HepG2 (cell line): ENCODE results near the gene TRABD. TPM values are rescaled to one million over a fixed set of nuclear protein-coding genes. Genes with fewer than 3 reads are reported as not detected.
A peak's percentile ranks its signal among the peaks of the same experiment; 100 is the strongest.

Experiments
- HNF4A ChIP-seq: sonication (generic); formaldehyde crosslinking; IDR thresholded peaks from 2 replicates; pipeline ENCODE4 v1.4.0; 2020; ENCODE audit warnings: missing genetic modification reagents
- HNRNPL ChIP-seq: fragments of 200-400 bp; formaldehyde crosslinking; IDR thresholded peaks from 2 replicates; pipeline ENCODE4 v1.6.1; 2017; ENCODE audit warnings: mild to moderate bottlenecking, low read depth, low read length
- KAT8 ChIP-seq: IDR thresholded peaks from 2 replicates; pipeline ENCODE4 v1.6.1; 2016; ENCODE audit warnings: missing genetic modification reagents, missing compliant biosample characterization
- TGIF2 ChIP-seq: IDR thresholded peaks from 2 replicates; pipeline ENCODE4 v1.6.1; 2016; ENCODE audit warnings: control low read depth, missing compliant biosample characterization
- YEATS2 ChIP-seq: sonication (generic); formaldehyde crosslinking; IDR thresholded peaks from 2 replicates; pipeline ENCODE4 v1.4.0; 2020; ENCODE audit warnings: missing genetic modification reagents, borderline replicate concordance
- ZNF136 ChIP-seq: sonication (generic); formaldehyde crosslinking; IDR thresholded peaks from 2 replicates; pipeline ENCODE4 v1.8.1; 2022; ENCODE audit warnings: low read depth, mild to moderate bottlenecking, moderate library complexity, missing genetic modification reagents
- ZNF225 ChIP-seq: sonication (generic); formaldehyde crosslinking; IDR thresholded peaks from 2 replicates; pipeline ENCODE4 v1.4.0; 2020; ENCODE audit warnings: mild to moderate bottlenecking, missing genetic modification reagents
- polyA plus RNA-seq, 8 experiments: library from polyadenylated mRNA; depleted of rRNA in 3 of 8; stranded (reverse) in 7 of 8; unstranded in 1 of 8; fragments of >200 nt; fragmentation: Illumina TruSeq in 4 of 8; extraction: Trizol in 4 of 8; gene quantifications; 2 replicates each; pipeline versions ENCODE4 v1.2.1 to v1.2.3, GENCODE V29; 2011 to 2016; ENCODE audit warnings: low read depth in 4 of 8, missing spikeins in 1 of 8, mixed read lengths in 1 of 8; ENCODE audit not compliant: insufficient read depth in 1 of 8
- total RNA-seq, 5 experiments: library from RNA; depleted of rRNA; stranded (reverse); fragments of >200 nt; fragmentation: Illumina TruSeq; extraction: Trizol; gene quantifications; 2 replicates each; pipeline ENCODE4 v1.2.3, GENCODE V29; 2016; ENCODE audit warnings: low read depth in 1 of 5
- TF ChIP-seq, protein P1 (sequence below): sonication (generic); formaldehyde crosslinking; IDR thresholded peaks from 2 replicates; pipeline ENCODE4 v1.4.0; 2020; ENCODE audit warnings: mild to moderate bottlenecking, missing genetic modification reagents, borderline replicate concordance
- TF ChIP-seq, protein P2 (sequence below): sonication (generic); formaldehyde crosslinking; IDR thresholded peaks from 2 replicates; pipeline ENCODE4 v1.8.0; 2022; ENCODE audit warnings: mild to moderate bottlenecking, missing genetic modification reagents, moderate library complexity
- TF ChIP-seq, protein P3 (sequence below): IDR thresholded peaks from 2 replicates; pipeline ENCODE4 v1.6.1; 2012; ENCODE audit warnings: inconsistent platforms
- TF ChIP-seq, protein P4 (sequence below): sonication (generic); formaldehyde crosslinking; IDR thresholded peaks from 2 replicates; pipeline ENCODE4 v1.5.1; 2020; ENCODE audit warnings: mild to moderate bottlenecking, moderate library complexity, missing genetic modification reagents
- TF ChIP-seq, protein P5 (sequence below): sonication (generic); formaldehyde crosslinking; IDR thresholded peaks from 2 replicates; pipeline ENCODE4 v1.8.0; 2022; ENCODE audit warnings: missing genetic modification reagents, mild to moderate bottlenecking, borderline replicate concordance
- TF ChIP-seq, protein P6 (sequence below): sonication (generic); formaldehyde crosslinking; IDR thresholded peaks from 2 replicates; pipeline ENCODE4 v1.5.0; 2020; ENCODE audit warnings: mild to moderate bottlenecking, missing genetic modification reagents
- TF ChIP-seq, protein P7 (sequence below): sonication (generic); formaldehyde crosslinking; IDR thresholded peaks from 2 replicates; pipeline ENCODE4 v1.8.1; 2023; ENCODE audit warnings: mild to moderate bottlenecking, missing genetic modification reagents

The TRABD gene
- total and polyA plus RNA-seq, 2 of the 13 experiments (the other 11 are each of a cell fraction or from before 2014, with no cell fraction given), result 21.5 to 28.9 TPM

DNA sequence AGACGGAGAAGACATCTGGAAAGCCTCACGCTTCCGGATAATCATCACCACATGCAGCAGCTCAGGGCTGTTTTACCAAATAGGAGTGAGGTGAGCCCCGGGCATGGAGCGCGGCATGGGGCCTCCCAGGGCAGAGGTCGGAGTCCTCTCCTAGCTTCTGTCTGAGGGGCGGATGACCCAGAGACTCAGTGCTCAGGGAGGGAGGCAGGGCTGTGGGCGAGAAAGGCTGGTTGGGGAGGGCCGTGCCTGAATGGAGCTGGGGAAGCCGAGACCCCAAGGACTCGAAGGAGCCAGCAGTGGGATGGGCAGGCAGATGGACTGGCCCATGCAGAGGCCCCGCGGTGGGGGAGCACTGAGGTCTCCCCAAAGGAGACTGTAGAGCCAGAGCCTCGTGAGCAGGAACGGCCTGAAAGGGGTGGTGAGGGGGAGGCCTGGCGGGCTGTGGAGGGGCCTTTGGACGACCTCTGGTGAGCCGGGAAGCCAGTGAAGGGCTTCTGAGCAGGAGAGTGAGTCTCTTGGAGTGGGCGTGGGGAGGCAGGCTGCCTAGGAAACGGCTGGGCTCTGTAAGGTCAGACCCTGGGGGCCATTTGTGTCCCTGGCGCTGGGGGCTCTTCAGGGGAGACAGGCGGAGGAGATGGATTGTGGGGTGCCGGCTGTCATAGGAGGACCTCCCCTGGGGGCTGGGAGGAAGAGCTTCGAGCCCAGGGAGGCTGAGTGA, 39.8 kb upstream of the TRABD start (continued):
- TF ChIP-seq, protein P1, sequence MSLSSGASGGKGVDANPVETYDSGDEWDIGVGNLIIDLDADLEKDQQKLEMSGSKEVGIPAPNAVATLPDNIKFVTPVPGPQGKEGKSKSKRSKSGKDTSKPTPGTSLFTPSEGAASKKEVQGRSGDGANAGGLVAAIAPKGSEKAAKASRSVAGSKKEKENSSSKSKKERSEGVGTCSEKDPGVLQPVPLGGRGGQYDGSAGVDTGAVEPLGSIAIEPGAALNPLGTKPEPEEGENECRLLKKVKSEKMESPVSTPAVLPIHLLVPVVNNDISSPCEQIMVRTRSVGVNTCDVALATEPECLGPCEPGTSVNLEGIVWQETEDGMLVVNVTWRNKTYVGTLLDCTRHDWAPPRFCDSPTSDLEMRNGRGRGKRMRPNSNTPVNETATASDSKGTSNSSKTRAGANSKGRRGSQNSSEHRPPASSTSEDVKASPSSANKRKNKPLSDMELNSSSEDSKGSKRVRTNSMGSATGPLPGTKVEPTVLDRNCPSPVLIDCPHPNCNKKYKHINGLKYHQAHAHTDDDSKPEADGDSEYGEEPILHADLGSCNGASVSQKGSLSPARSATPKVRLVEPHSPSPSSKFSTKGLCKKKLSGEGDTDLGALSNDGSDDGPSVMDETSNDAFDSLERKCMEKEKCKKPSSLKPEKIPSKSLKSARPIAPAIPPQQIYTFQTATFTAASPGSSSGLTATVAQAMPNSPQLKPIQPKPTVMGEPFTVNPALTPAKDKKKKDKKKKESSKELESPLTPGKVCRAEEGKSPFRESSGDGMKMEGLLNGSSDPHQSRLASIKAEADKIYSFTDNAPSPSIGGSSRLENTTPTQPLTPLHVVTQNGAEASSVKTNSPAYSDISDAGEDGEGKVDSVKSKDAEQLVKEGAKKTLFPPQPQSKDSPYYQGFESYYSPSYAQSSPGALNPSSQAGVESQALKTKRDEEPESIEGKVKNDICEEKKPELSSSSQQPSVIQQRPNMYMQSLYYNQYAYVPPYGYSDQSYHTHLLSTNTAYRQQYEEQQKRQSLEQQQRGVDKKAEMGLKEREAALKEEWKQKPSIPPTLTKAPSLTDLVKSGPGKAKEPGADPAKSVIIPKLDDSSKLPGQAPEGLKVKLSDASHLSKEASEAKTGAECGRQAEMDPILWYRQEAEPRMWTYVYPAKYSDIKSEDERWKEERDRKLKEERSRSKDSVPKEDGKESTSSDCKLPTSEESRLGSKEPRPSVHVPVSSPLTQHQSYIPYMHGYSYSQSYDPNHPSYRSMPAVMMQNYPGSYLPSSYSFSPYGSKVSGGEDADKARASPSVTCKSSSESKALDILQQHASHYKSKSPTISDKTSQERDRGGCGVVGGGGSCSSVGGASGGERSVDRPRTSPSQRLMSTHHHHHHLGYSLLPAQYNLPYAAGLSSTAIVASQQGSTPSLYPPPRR, result peak; percentile 39; the same call in 1 of the 2 replicates
- no peak for TF ChIP-seq KAT8 (CRISPR knock-in tag)
- peak; percentile 49; the same call in 1 of the 2 replicates for TF ChIP-seq ZNF225 (CRISPR knock-in tag)
- TF ChIP-seq, protein P2, sequence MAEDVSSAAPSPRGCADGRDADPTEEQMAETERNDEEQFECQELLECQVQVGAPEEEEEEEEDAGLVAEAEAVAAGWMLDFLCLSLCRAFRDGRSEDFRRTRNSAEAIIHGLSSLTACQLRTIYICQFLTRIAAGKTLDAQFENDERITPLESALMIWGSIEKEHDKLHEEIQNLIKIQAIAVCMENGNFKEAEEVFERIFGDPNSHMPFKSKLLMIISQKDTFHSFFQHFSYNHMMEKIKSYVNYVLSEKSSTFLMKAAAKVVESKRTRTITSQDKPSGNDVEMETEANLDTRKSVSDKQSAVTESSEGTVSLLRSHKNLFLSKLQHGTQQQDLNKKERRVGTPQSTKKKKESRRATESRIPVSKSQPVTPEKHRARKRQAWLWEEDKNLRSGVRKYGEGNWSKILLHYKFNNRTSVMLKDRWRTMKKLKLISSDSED (CRISPR knock-in tag), result no peak
- TF ChIP-seq, protein P3, sequence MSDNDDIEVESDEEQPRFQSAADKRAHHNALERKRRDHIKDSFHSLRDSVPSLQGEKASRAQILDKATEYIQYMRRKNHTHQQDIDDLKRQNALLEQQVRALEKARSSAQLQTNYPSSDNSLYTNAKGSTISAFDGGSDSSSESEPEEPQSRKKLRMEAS, result peak; percentile 80
- TF ChIP-seq, protein P4, sequence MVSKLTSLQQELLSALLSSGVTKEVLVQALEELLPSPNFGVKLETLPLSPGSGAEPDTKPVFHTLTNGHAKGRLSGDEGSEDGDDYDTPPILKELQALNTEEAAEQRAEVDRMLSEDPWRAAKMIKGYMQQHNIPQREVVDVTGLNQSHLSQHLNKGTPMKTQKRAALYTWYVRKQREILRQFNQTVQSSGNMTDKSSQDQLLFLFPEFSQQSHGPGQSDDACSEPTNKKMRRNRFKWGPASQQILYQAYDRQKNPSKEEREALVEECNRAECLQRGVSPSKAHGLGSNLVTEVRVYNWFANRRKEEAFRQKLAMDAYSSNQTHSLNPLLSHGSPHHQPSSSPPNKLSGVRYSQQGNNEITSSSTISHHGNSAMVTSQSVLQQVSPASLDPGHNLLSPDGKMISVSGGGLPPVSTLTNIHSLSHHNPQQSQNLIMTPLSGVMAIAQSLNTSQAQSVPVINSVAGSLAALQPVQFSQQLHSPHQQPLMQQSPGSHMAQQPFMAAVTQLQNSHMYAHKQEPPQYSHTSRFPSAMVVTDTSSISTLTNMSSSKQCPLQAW (CRISPR knock-in tag), result 0 out of 2 replicates have a peak, but pooled peaks have one; percentile 17
- TF ChIP-seq TGIF2 (CRISPR knock-in tag), result no peak
- TF ChIP-seq, protein P5, sequence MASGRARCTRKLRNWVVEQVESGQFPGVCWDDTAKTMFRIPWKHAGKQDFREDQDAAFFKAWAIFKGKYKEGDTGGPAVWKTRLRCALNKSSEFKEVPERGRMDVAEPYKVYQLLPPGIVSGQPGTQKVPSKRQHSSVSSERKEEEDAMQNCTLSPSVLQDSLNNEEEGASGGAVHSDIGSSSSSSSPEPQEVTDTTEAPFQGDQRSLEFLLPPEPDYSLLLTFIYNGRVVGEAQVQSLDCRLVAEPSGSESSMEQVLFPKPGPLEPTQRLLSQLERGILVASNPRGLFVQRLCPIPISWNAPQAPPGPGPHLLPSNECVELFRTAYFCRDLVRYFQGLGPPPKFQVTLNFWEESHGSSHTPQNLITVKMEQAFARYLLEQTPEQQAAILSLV (CRISPR knock-in tag), result peak; percentile 54; the same call in 1 of the 2 replicates
- 0 out of 2 replicates have a peak, but pooled peaks have one; percentile 54 for TF ChIP-seq HNRNPL
- TF ChIP-seq, protein P6, sequence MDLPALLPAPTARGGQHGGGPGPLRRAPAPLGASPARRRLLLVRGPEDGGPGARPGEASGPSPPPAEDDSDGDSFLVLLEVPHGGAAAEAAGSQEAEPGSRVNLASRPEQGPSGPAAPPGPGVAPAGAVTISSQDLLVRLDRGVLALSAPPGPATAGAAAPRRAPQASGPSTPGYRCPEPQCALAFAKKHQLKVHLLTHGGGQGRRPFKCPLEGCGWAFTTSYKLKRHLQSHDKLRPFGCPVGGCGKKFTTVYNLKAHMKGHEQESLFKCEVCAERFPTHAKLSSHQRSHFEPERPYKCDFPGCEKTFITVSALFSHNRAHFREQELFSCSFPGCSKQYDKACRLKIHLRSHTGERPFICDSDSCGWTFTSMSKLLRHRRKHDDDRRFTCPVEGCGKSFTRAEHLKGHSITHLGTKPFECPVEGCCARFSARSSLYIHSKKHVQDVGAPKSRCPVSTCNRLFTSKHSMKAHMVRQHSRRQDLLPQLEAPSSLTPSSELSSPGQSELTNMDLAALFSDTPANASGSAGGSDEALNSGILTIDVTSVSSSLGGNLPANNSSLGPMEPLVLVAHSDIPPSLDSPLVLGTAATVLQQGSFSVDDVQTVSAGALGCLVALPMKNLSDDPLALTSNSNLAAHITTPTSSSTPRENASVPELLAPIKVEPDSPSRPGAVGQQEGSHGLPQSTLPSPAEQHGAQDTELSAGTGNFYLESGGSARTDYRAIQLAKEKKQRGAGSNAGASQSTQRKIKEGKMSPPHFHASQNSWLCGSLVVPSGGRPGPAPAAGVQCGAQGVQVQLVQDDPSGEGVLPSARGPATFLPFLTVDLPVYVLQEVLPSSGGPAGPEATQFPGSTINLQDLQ (CRISPR knock-in tag), result no peak
- TF ChIP-seq HNF4A (CRISPR knock-in tag), result peak; percentile 79
- no peak for TF ChIP-seq YEATS2 (CRISPR knock-in tag)
- TF ChIP-seq, protein P7, sequence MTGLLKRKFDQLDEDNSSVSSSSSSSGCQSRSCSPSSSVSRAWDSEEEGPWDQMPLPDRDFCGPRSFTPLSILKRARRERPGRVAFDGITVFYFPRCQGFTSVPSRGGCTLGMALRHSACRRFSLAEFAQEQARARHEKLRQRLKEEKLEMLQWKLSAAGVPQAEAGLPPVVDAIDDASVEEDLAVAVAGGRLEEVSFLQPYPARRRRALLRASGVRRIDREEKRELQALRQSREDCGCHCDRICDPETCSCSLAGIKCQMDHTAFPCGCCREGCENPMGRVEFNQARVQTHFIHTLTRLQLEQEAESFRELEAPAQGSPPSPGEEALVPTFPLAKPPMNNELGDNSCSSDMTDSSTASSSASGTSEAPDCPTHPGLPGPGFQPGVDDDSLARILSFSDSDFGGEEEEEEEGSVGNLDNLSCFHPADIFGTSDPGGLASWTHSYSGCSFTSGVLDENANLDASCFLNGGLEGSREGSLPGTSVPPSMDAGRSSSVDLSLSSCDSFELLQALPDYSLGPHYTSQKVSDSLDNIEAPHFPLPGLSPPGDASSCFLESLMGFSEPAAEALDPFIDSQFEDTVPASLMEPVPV (CRISPR knock-in tag), result peak; percentile 71
- no peak for TF ChIP-seq ZNF136
